Stimulated activated naive B cell treated with anti-CD40 and anti-IgM and Interleukin-4, amounts not matched to agents 10 μg/mL and 1 μg/mL and 100 μg/mL, for 72 hours (primary cell): ENCODE data around the gene ZFAND3.
"Not testable (repeated sequence)": the region's sequence is repeated elsewhere in the genome, so short reads cannot be mapped to it uniquely, and the experiment has no call there.

Experiments
- ATAC-seq, 2 donors: fragments of 150-1000 bp; cut with Tn5 transposase; replicated peaks; 2 replicates each; pipeline ENCODE4 v1.10.0; 2021; ENCODE audit warnings: moderate library complexity in 1 of 2
- DNase-seq: peaks from one replicate; pipeline ENCODE4 v3.0.0; 2021
- H3K27ac Mint-ChIP-seq: one replicate; pipeline ENCODE4 v1.8.0; 2022; ENCODE audit warnings: mild to moderate bottlenecking, mixed read lengths
- H3K27me3 Mint-ChIP-seq, 2 donors: one replicate each; pipeline ENCODE4 v1.8.0; 2022; ENCODE audit warnings: mixed read lengths in 2 of 2
- H3K36me3 Mint-ChIP-seq, 2 donors: one replicate each; pipeline ENCODE4 v1.8.0; 2022; ENCODE audit warnings: mixed read lengths in 2 of 2, mild to moderate bottlenecking in 1 of 2
- H3K4me1 Mint-ChIP-seq, 2 donors: one replicate each; pipeline ENCODE4 v1.8.0; 2022; ENCODE audit warnings: mixed read lengths in 2 of 2, mild to moderate bottlenecking in 1 of 2
- H3K4me3 Mint-ChIP-seq, 2 donors: one replicate each; pipeline ENCODE4 v1.8.0; 2022; ENCODE audit warnings: mild to moderate bottlenecking in 2 of 2, mixed read lengths in 2 of 2, moderate library complexity in 1 of 2
- H3K9me3 Mint-ChIP-seq, 2 donors: one replicate each; pipeline ENCODE4 v1.8.0; 2022; ENCODE audit warnings: mixed read lengths in 2 of 2, mild to moderate bottlenecking in 1 of 2

The ZFAND3 gene

DNA sequence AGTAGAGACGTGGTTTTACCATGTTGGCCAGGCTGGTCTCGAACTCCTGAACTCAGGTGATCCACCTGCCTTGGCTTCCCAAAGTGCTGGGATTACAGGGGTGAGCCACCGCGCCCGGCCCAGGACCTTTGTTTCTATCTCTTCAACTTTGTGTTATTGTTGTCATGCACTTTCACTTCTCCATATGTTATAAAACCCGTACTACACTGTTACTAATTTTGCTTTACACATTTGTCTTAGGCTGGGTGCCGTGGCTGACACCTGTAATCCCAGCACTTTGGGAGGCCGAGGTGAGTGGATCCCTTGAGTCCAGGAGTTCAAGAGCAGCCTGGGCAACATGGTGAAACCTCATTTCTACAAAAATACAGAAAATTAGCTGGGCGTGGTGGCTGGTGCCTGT, 74.2 kb downstream of the ZFAND3 start:
- H3K4me1 Mint-ChIP-seq = peaks cover 27 to 75% of the 10 kb centered on the region in 2 donors
- not testable (repeated sequence) for DNase-seq, H3K27me3 Mint-ChIP-seq, H3K9me3 Mint-ChIP-seq
- ATAC-seq = peak; percentile 71 to 82
- peaks cover 24 to 31% of the 10 kb centered on the region in 2 donors for H3K36me3 Mint-ChIP-seq
- peak overlapping the region; percentile 86 for H3K27ac Mint-ChIP-seq
- peak overlapping the region in 1 of 2 donors; percentile 11 for H3K4me3 Mint-ChIP-seq

DNA sequence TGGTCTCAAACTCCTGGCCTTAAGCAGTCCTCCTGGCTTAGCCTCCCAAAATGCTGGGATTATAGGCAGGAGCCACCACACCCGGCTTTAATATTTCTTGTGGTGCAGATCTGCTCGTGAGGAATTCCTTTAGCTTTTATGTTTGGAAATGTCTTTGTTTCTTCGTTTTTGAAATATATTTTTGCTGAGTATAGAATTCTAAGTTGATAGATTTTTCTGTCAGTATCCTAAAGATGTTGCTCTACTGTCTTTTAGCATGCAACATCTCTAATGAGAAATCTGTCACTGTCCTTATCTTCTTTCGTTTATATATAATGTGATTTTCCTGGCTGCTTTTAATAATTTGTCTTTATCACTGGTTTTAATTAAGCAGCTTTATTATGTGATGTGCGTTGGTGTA, 75.1 kb downstream of the ZFAND3 start:
- Mint-ChIP-seq H3K36me3 (peaks cover 27 to 35% of the 10 kb centered on the region in 2 donors), H3K9me3 (peaks cover 5 to 9% of the 10 kb centered on the region in 2 donors), H3K27me3 (no peaks in the 10 kb centered on the region), H3K4me3 (no peak overlapping the region), H3K4me1 (peaks cover 25 to 69% of the 10 kb centered on the region in 2 donors), H3K27ac (no peak overlapping the region)
- no peak for ATAC-seq
- DNase-seq = no peak

DNA sequence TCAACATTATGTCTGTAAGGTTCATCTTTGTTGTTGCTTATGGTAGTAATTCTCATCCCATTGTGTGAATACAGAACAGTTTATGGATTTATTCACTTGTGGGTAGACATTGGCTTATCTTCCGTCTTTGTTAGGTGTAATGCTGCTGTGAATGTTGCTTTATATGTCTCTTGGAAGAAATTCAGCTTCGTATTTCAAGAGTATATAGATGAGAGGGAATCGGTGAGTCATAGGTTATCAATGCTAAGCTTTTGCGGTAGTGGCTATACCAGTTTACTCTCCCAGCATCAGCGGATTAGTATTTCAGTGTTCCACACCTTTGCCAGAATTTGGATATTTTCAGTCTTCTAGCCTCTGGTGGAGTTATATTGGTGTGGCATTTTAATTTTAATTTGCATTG, 77.8 kb downstream of the ZFAND3 start:
- peaks cover 27 to 35% of the 10 kb centered on the region in 2 donors for H3K36me3 Mint-ChIP-seq
- ATAC-seq (no peak), DNase-seq (no peak)
- H3K27me3 Mint-ChIP-seq = no peaks in the 10 kb centered on the region
- H3K9me3 Mint-ChIP-seq = peaks cover 5 to 9% of the 10 kb centered on the region in 2 donors
- peaks cover 27 to 66% of the 10 kb centered on the region in 2 donors for H3K4me1 Mint-ChIP-seq
- no peak overlapping the region for H3K4me3 Mint-ChIP-seq
- no peak overlapping the region for H3K27ac Mint-ChIP-seq

DNA sequence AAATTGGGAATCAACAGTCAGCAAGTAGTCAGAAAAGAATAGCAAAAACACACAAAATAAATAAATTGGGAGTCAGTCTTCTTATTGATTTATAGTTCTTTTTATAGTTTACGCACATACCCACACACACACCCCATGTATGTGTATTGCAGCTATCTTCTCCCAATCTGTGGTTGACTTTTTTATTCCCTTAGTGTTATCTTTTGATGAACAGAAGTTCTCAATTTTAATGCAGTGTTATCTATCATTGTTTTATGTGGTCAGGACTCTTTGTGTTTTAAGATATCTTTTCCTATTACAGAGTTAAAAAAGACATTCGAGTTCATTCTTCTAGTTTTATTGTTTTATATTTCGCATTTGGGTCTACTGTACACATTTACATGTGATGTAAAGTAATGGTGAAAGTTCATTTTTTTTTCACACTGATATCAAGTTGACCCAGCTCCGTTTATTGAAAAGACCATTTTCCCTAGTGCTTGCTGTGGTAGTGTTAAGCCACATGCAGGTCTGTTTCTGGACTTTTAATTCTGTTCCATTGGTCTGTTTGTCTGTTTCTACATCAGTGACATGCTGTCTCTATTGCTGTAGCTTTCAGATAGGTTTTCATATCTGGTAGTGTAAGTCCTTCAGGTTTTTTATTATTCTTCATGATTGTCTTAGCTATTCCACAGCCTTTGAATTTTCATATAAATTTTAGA, 78.4 kb downstream of the ZFAND3 start:
- DNase-seq = no peak
- Mint-ChIP-seq H3K4me1 (peaks cover 21 to 59% of the 10 kb centered on the region in 2 donors), H3K27me3 (no peaks in the 10 kb centered on the region), H3K36me3 (peaks cover 27 to 35% of the 10 kb centered on the region in 2 donors), H3K4me3 (no peak overlapping the region), H3K9me3 (peaks cover 5 to 9% of the 10 kb centered on the region in 2 donors), H3K27ac (no peak overlapping the region)
- ATAC-seq = no peak

DNA sequence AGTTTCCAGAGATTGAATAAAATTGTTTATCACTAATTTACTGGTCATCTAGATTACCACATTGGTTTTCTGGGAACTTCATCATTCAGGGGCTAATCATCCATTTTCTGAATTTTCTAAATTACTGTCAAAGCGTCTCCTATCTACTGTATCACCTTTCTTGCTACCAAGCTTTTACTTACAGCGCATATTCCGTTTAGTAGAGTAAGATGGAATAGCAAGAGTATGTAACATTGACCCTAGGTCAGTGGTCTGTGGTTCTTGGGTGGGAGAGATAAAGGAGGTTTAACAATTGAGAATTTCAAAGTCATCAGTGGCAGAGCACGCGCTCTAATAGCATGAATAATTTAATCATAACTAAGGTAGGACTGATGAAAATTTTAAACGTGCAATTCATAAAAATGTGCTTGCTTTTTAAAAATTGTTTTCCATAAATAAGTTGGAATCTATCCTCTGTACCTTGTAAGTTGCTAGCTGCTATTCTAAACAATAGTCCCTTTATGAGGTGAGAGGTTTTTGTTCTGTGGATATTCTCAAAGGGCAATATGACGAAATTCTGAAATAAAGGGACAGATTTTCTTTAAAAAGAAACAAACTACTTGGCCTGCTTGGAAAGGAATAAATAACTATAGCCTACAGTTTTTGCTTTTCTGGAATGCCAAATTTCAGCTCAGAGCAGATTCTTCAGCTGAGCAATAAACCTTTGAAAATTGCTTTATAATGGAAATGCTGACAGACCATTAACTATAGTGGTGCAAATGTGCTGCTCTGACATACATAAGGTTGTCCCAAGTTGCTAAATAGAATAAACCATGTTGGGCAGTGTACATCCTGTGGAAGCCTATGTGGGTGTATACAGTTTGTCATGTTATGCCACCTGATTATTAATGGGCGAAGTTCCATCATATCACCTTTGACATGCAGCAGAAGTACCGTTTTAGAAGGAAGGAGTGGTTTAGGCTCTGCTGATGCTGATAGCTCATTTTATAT, 84.1 kb downstream of the ZFAND3 start:
- Mint-ChIP-seq H3K36me3 (peaks cover 8 to 13% of the 10 kb centered on the region in 2 donors), H3K4me1 (peaks cover 15 to 42% of the 10 kb centered on the region in 2 donors), H3K4me3 (no peak overlapping the region), H3K27ac (no peak overlapping the region), H3K27me3 (no peaks in the 10 kb centered on the region), H3K9me3 (no peaks in the 10 kb centered on the region)
- DNase-seq = no peak
- ATAC-seq = no peak

DNA sequence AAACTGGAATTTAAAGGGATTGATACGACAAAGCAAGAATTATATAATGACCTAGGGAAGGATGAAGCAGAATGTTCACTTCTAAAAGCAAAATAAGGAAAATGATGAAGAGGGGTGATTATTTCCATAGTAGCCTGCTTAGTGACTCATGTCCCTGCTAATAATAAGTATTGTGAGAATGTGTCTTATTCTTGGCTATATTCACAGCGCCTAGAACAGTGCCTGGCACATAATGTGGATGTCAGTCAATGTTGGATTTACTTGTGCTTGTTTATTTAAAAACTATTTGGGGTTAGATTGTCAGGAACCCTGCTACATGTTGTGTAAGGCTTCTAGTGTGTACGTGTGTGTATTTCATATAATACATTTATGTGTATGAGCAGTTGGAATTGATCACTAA, 85.1 kb downstream of the ZFAND3 start:
- no peak for DNase-seq
- Mint-ChIP-seq H3K4me3 (no peak overlapping the region), H3K27me3 (no peaks in the 10 kb centered on the region), H3K36me3 (peaks cover 4 to 9% of the 10 kb centered on the region in 2 donors), H3K27ac (no peak overlapping the region), H3K4me1 (peaks cover 18 to 51% of the 10 kb centered on the region in 2 donors), H3K9me3 (no peaks in the 10 kb centered on the region)
- no peak for ATAC-seq

DNA sequence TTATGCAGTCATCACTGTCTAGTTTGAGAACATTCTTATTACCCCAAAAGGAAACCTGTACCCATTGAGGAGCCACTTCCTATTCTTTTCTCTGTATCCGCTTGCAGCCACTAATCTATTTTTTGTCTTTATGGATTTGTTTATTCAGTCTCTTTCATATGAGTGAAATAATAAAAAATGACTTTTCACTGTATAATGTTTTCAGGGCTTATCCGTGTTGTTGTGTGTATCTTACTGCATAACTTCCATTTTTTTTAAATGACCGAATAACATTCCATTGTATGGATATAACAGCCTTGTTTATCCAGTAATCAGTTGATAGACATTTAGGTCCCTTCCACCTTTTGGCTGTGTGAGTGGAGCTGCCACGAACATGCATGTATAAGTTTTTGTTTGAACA, 86.6 kb downstream of the ZFAND3 start:
- DNase-seq (no peak), ATAC-seq (no peak)

DNA sequence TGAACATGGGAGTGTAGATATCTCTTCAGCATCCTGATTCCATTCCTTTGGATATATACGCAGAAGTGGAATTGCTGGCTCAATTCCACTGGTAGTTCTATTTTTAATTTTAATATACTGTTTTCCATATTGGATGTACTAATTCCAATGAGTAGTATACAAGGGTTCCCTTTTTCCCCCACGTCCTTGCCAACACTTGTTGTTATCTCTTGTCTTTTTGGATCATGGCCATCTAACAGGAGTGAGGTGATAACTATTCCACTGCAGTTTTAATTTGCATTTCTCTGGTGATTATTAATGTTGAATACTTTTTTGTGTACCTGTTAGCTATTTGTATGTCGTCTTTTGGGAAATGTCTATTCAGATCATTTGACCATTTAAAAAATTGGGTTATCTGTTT, 91.5 kb downstream of the ZFAND3 start:
- no peak for DNase-seq
- ATAC-seq = no peak
- Mint-ChIP-seq H3K9me3 (no peaks in the 10 kb centered on the region), H3K4me3 (no peak overlapping the region), H3K36me3 (peaks cover 10 to 18% of the 10 kb centered on the region in 2 donors), H3K27me3 (no peaks in the 10 kb centered on the region), H3K4me1 (peaks cover 22 to 59% of the 10 kb centered on the region in 2 donors), H3K27ac (no peak overlapping the region)

More for the DNA sequence above, 86.6 kb downstream of the ZFAND3 start:
- no peaks in the 10 kb centered on the region for H3K27me3 Mint-ChIP-seq
- H3K27ac Mint-ChIP-seq = no peak overlapping the region
- peaks cover 15 to 53% of the 10 kb centered on the region in 2 donors for H3K4me1 Mint-ChIP-seq
- peaks cover 4 to 9% of the 10 kb centered on the region in 2 donors for H3K36me3 Mint-ChIP-seq
- H3K4me3 Mint-ChIP-seq = no peak overlapping the region
- H3K9me3 Mint-ChIP-seq = no peaks in the 10 kb centered on the region

DNA sequence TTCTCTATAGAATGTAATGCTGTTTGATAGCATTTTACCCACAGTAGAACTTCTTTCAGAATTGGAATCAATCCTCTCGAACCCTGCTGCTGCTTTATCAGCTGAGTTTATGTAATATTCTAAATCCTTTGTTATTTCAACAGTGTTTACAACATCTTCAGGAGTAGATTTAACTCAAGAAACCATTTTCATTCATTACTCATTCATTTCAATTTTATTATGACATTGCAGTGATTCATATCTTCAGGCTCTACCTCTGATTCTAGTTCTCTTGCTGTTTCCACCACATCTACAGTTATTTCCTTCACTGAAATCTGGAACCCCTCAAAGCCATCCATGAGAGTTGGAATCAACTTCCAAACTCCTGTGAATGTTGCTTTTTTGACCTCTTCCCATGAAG, 93.7 kb downstream of the ZFAND3 start:
- no peak for ATAC-seq

DNA sequence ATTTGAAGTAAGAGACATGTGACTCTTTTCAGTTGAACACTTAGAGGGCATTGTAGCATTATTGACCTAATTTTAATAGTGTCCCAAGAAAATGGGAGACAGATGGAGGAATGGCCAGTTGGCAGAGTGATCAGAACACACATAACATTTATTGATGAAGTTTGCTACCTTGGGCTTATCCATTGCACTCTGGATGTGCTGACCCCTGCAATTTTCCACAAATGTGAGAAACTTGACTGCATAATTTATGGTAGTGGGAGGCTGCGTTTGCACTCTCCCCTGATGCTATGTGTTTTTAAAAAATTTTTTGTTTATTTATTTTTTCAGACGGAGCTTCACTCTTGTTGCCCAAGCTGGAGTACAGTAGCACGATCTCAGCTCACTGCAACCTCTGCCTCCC, 95.9 kb downstream of the ZFAND3 start:
- Mint-ChIP-seq H3K27me3 (no peaks in the 10 kb centered on the region), H3K4me1 (peaks cover 21 to 65% of the 10 kb centered on the region in 2 donors), H3K36me3 (peaks cover 17 to 22% of the 10 kb centered on the region in 2 donors), H3K4me3 (no peak overlapping the region), H3K9me3 (no peaks in the 10 kb centered on the region), H3K27ac (no peak overlapping the region)
- no peak for ATAC-seq
- no peak for DNase-seq

More for the DNA sequence above, 93.7 kb downstream of the ZFAND3 start:
- Mint-ChIP-seq H3K4me3 (no peak overlapping the region), H3K4me1 (peaks cover 18 to 62% of the 10 kb centered on the region in 2 donors), H3K27ac (no peak overlapping the region), H3K27me3 (no peaks in the 10 kb centered on the region), H3K9me3 (no peaks in the 10 kb centered on the region), H3K36me3 (peaks cover 10 to 17% of the 10 kb centered on the region in 2 donors)
- no peak for DNase-seq

DNA sequence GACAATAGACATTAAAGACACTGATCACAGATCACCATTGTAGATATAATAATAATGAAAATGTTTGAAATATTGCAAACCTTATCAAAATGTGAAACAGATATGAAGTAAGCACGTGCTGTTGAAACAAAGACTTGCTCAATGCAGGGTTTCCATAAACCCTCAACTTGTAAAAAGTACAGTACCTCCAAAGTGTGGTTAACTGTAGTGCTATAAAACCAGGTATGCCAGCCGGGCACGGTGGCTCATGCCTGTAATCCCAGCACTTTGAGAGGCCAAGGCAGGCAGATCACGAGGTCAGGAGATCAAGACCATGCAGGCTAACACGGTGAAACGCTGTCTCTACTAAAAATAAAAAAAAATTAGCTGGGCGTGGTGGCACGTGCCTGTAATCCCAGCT, 96.6 kb downstream of the ZFAND3 start:
- H3K27ac Mint-ChIP-seq = no peak overlapping the region
- H3K9me3 Mint-ChIP-seq = no peaks in the 10 kb centered on the region
- peaks cover 17 to 22% of the 10 kb centered on the region in 2 donors for H3K36me3 Mint-ChIP-seq
- DNase-seq = no peak
- H3K27me3 Mint-ChIP-seq = no peaks in the 10 kb centered on the region
- H3K4me3 Mint-ChIP-seq = no peak overlapping the region
- H3K4me1 Mint-ChIP-seq = peaks cover 23 to 65% of the 10 kb centered on the region in 2 donors
- ATAC-seq = no peak

DNA sequence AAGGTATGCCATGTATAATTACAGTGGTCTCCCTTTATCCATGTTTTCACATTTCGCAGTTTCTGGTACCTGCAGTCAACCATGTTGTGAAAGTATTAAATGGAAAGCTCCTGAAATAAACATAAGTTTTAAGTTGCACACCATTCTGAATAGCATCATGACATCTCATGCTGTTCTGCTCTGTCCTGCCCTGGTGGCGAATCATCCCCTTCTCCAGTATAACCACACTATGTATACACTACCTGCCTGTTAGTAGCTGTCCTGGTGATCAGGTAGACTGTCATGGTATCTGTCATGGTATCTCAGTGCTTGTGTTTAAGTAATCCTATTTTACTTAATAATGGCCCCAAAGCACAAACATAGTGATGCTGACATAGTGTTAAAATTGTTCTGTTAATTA, 97.1 kb downstream of the ZFAND3 start:
- Mint-ChIP-seq H3K36me3 (peaks cover 17 to 22% of the 10 kb centered on the region in 2 donors), H3K4me1 (peaks cover 23 to 61% of the 10 kb centered on the region in 2 donors), H3K9me3 (no peaks in the 10 kb centered on the region), H3K27ac (no peak overlapping the region), H3K4me3 (no peak overlapping the region), H3K27me3 (no peaks in the 10 kb centered on the region)
- DNase-seq (no peak), ATAC-seq (no peak)

DNA sequence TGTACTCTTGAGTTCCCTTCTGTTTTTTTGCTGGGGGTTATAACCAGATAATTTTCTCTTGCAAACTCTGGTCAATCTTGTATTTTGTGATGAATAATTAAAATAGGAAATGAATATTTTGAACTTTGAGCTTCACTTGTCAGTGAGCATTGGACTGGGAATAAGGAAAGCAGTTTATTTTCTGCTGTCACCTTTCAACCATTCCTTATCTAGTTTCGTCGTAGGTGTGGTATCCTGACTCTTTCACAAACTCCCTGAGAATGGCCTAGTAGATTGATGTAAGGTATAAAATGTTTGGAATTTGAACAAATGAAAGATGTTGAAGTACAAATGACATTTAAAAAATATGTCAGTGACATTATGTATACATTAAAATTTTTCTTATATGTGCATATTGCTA, 98.0 kb downstream of the ZFAND3 start:
- no peak overlapping the region for H3K27ac Mint-ChIP-seq
- peaks cover 21 to 53% of the 10 kb centered on the region in 2 donors for H3K4me1 Mint-ChIP-seq
- no peak for DNase-seq
- peaks cover 17 to 22% of the 10 kb centered on the region in 2 donors for H3K36me3 Mint-ChIP-seq
- no peak overlapping the region for H3K4me3 Mint-ChIP-seq
- H3K27me3 Mint-ChIP-seq = no peaks in the 10 kb centered on the region
- ATAC-seq = no peak
- H3K9me3 Mint-ChIP-seq = no peaks in the 10 kb centered on the region

DNA sequence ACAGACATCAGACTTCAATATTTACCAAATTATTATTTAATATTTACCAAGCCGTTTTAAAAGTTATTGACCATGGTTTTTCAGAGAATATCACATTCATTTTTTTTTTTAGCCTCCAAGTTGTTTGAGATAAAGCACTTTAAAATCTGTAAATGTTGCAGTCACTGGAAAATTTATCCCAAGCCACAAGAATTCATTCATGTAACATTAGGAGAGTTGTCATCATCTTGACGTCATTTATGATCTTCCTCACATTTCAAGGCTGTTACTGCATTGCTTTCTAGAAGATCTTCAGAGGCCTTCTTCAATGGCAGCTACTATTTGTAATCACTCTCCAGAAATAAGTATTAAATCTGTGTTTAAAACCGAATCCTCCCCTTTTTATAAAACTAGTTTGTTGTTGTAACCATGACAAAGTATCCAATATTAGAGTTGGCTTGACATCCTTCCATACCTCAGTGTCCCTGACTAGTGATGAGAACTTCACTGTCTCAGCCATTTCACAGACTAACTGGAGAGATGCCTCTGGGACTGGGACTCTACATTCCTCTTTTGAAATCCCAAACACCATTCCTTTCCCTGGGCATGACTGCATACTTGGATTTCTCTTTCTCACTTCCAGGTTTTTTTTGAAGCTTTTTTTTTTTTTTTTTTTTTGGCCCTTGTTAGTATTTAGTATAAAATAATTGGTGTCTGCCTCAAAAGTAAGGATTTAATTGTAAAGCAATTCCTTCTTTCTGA, 100.1 kb downstream of the ZFAND3 start:
- Mint-ChIP-seq H3K4me1 (peaks cover 24 to 58% of the 10 kb centered on the region in 2 donors), H3K36me3 (peaks cover 14 to 19% of the 10 kb centered on the region in 2 donors), H3K4me3 (no peak overlapping the region), H3K9me3 (no peaks in the 10 kb centered on the region), H3K27me3 (no peaks in the 10 kb centered on the region), H3K27ac (no peak overlapping the region)
- no peak for ATAC-seq
- no peak for DNase-seq
